Upper lobe of right lung (tissue), 1 donor: ENCODE measurements around the gene GRID2. TPM values are rescaled to one million over a fixed set of nuclear protein-coding genes. Genes with fewer than 3 reads are reported as not detected.

Experiments used
- ATAC-seq: fragments of 200-7000 bp; cut with Tn5 transposase; one replicate; pipeline ENCODE4 v1.9.1; 2020; ENCODE audit warnings: mild to moderate bottlenecking, moderate library complexity
- DNase-seq: peaks from one replicate; pipeline ENCODE4 v3.0.0-alpha.2; 2020
- H3K27ac ChIP-seq: fragments of 200-600 bp; one replicate; pipeline ENCODE4 v1.8.0; 2022
- H3K27me3 ChIP-seq: fragments of 200-600 bp; one replicate; pipeline ENCODE4 v1.8.0; 2022; ENCODE audit warnings: mild to moderate bottlenecking
- H3K36me3 ChIP-seq: fragments of 200-600 bp; one replicate; pipeline ENCODE4 v1.8.0; 2022
- H3K4me1 ChIP-seq: fragments of 200-600 bp; one replicate; pipeline ENCODE4 v1.8.0; 2022
- H3K4me3 ChIP-seq: fragments of 200-600 bp; one replicate; pipeline ENCODE4 v1.8.0; 2022; ENCODE audit warnings: mild to moderate bottlenecking
- H3K9me3 ChIP-seq: fragments of 200-600 bp; one replicate; pipeline ENCODE4 v1.8.0; 2022
- CTCF ChIP-seq: fragments of 200-600 bp; IDR thresholded peaks from one replicate; pipeline ENCODE4 v1.8.0; 2022; ENCODE audit warnings: antibody characterized with exemption
- intact Hi-C: fragments of 100-400 bp; cut with DNase I; formaldehyde crosslinking; loops from one replicate; pipeline ENCODE4 v1.11.0; 2022
- total RNA-seq: library from RNA; stranded (reverse); fragmentation: NEBNext Ultra II Directional; extraction: Animal tissue kit (Norgen Biotek cat#: 25700); gene quantifications from one replicate; pipeline ENCODE4 v1.2.1, GENCODE V29; 2021
- donor health status: DM: no; HTN: yes; CAD: no; lungs with severe emphysema.

The GRID2 gene
- total RNA-seq, 1 donor from 2014 or later = not detected

GRCh38 chr4:93814141-93814540 is 1510.4 kb downstream of the GRID2 start:
- no peaks in the 10 kb centered on the region for H3K9me3 ChIP-seq
- no peak for ATAC-seq

GRCh38 chr4:93814722-93815121 is 1511.0 kb downstream of the GRID2 start:
- intact Hi-C loops = no loop called here
- H3K36me3 ChIP-seq = no peaks in the 10 kb centered on the region
- DNase-seq (no peak), ATAC-seq (peak; percentile 73)
- H3K4me1 ChIP-seq = no peaks in the 10 kb centered on the region
- H3K4me3 ChIP-seq = no peak overlapping the region
- no peak overlapping the region for H3K27ac ChIP-seq
- TF ChIP-seq CTCF = no peak
- no peaks in the 10 kb centered on the region for H3K27me3 ChIP-seq
- H3K9me3 ChIP-seq = no peaks in the 10 kb centered on the region

More at GRCh38 chr4:93814141-93814540, 1510.4 kb downstream of the GRID2 start:
- no peaks in the 10 kb centered on the region for H3K27me3 ChIP-seq
- no peaks in the 10 kb centered on the region for H3K4me1 ChIP-seq
- DNase-seq = no peak
- TF ChIP-seq CTCF = no peak
- H3K36me3 ChIP-seq = no peaks in the 10 kb centered on the region
- H3K27ac ChIP-seq = no peak overlapping the region
- no peak overlapping the region for H3K4me3 ChIP-seq
- intact Hi-C loops = no loop called here
